Panc1 (cell line): Measurements from ENCODE around the gene UBA52. TPM values are rescaled to one million over a fixed set of nuclear protein-coding genes. Genes with fewer than 3 reads are reported as not detected.
"Not testable (repeated sequence)": the region's sequence is repeated elsewhere in the genome, so short reads cannot be mapped to it uniquely, and the experiment has no call there.

Experiments
- ATAC-seq: fragments of 200-7000 bp; cut with Tn5 transposase; 2 replicates; pipeline ENCODE4 v1.9.1; 2020; ENCODE audit warnings: mild to moderate bottlenecking, moderate library complexity
- BruUV-seq: library from RNA; stranded (reverse); fragments of 400-500 nt; replicated peaks from 2 replicates; lab custom pipeline; 2021; lab: Mats Ljungman, UMichigan
- CTCF ChIA-PET: fragments of 300-600 bp; sonication (Branson Sonifier 250); formaldehyde crosslinking; loops from one replicate; lab custom pipeline; 2022; ENCODE audit warnings: antibody characterized with exemption; lab: Charles Lee
- POLR2A ChIA-PET: fragments of 300-600 bp; sonication (Branson Sonifier 250); formaldehyde crosslinking; loops from one replicate; lab custom pipeline; 2022; ENCODE audit warnings: antibody characterized with exemption; lab: Charles Lee
- DNase-seq: peaks from one replicate; pipeline ENCODE4 v3.0.0-alpha.2; 2010; ENCODE audit warnings: low read depth, low spot score
- H3K27ac ChIP-seq: 2 replicates; pipeline ENCODE4 v1.5.1; 2011; ENCODE audit warnings: mild to moderate bottlenecking, low read length, inconsistent platforms
- H3K27me3 ChIP-seq: fragments of 200-500 bp; sonication (Bioruptor generic); 2 replicates; pipeline ENCODE4 v1.6.0; 2014; ENCODE audit warnings: low read length, inconsistent platforms; ENCODE audit not compliant: control insufficient read depth, insufficient read depth
- H3K36me3 ChIP-seq: fragments of 200-500 bp; sonication (Bioruptor generic); 2 replicates; pipeline ENCODE4 v1.5.1; 2014; ENCODE audit warnings: inconsistent platforms, mild to moderate bottlenecking, low read length, moderate library complexity; ENCODE audit not compliant: control insufficient read depth, insufficient read depth
- H3K4me1 ChIP-seq: 2 replicates; pipeline ENCODE4 v1.5.1; 2011; ENCODE audit warnings: inconsistent platforms, mild to moderate bottlenecking, low read length, moderate library complexity; ENCODE audit not compliant: control insufficient read depth, insufficient read depth
- H3K4me3 ChIP-seq, 2 experiments: 2 replicates each; pipeline ENCODE4 v1.5.1; 2011 to 2012; ENCODE audit warnings: low read depth in 2 of 2, low read length in 2 of 2, mild to moderate bottlenecking in 2 of 2, inconsistent platforms in 1 of 2, moderate library complexity in 1 of 2
- H3K9me3 ChIP-seq: fragments of 200-500 bp; sonication (Bioruptor generic); 2 replicates; pipeline ENCODE4 v1.5.1; 2014; ENCODE audit warnings: low read depth, mild to moderate bottlenecking, inconsistent platforms, low read length, moderate library complexity; ENCODE audit not compliant: control insufficient read depth, insufficient read depth
- POLR2AphosphoS5 ChIP-seq: IDR thresholded peaks from 2 replicates; pipeline ENCODE4 v1.6.1; 2012; ENCODE audit warnings: mild to moderate bottlenecking, low read depth, low read length, moderate library complexity
- SIN3A ChIP-seq: IDR thresholded peaks from 2 replicates; pipeline ENCODE4 v1.6.1; 2012; ENCODE audit warnings: low read depth, mild to moderate bottlenecking, low read length, moderate library complexity, borderline replicate concordance; ENCODE audit not compliant: insufficient read depth
- TCF7L2 ChIP-seq: IDR thresholded peaks from 2 replicates; pipeline ENCODE4 v1.6.1; 2011; ENCODE audit warnings: mild to moderate bottlenecking, low read depth, low read length, inconsistent platforms
- in situ Hi-C: cut with HindIII; loops from 2 replicates; pipeline ENCODE4 v1.10.0; 2016; ENCODE audit warnings: low sequenced_read_pairs, low pct_unique_long_range_greater_than_20kb
- intact Hi-C: fragments of 100-400 bp; cut with micrococcal nuclease; formaldehyde crosslinking; loops from one replicate; pipeline ENCODE4 v1.10.0; 2022; ENCODE audit not compliant: unreplicated experiment
- total RNA-seq: library from RNA; stranded (reverse); gene quantifications from one replicate; pipeline ENCODE4 v1.2.1, GENCODE V29; 2021; ENCODE audit not compliant: unreplicated experiment
- TF ChIP-seq, protein P1 (sequence below): fragments of 450-650 bp; IDR thresholded peaks from 2 replicates; pipeline ENCODE4 v1.5.1; 2017; ENCODE audit warnings: mild to moderate bottlenecking
- TF ChIP-seq, protein P2 (sequence below), 2 experiments: IDR thresholded peaks; 2 replicates each; pipeline ENCODE4 v1.6.1; 2011 to 2012; ENCODE audit warnings: low read depth in 2 of 2, control low read depth in 1 of 2, low read length in 1 of 2, mild to moderate bottlenecking in 1 of 2, moderate library complexity in 1 of 2; ENCODE audit not compliant: insufficient read depth in 1 of 2

The UBA52 gene
- total RNA-seq, 1 experiment from 2014 or later = 907 TPM

DNA sequence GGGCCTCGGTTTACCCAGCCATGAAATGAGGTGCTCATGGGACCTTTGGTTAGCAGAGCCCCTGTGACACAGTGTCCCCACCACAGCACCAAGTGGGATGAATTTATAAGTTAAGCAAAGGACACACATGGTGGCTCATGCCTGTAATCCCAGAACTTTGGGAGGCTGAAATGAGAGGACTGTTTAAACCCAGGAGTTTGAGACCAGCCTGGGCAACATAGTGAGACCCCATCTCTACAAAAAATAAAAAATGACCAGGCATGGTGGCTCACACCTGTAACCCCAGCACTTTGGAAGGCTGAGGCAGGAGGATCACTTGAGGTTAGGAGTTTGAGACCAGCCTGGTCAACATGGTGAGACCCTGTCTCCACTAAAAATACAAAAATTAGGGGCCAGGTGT, 31.5 kb upstream of the UBA52 start:
- H3K27me3 ChIP-seq, ATAC-seq, H3K9me3 ChIP-seq, intact Hi-C loops, H3K27ac ChIP-seq, POLR2A ChIA-PET, CTCF ChIA-PET, BruUV-seq, H3K4me3 ChIP-seq, in situ Hi-C loops, H3K36me3 ChIP-seq, DNase-seq: not testable (repeated sequence)
- peaks cover 11% of the 10 kb centered on the region; the same call in 1 of the 2 replicates for H3K4me1 ChIP-seq

DNA sequence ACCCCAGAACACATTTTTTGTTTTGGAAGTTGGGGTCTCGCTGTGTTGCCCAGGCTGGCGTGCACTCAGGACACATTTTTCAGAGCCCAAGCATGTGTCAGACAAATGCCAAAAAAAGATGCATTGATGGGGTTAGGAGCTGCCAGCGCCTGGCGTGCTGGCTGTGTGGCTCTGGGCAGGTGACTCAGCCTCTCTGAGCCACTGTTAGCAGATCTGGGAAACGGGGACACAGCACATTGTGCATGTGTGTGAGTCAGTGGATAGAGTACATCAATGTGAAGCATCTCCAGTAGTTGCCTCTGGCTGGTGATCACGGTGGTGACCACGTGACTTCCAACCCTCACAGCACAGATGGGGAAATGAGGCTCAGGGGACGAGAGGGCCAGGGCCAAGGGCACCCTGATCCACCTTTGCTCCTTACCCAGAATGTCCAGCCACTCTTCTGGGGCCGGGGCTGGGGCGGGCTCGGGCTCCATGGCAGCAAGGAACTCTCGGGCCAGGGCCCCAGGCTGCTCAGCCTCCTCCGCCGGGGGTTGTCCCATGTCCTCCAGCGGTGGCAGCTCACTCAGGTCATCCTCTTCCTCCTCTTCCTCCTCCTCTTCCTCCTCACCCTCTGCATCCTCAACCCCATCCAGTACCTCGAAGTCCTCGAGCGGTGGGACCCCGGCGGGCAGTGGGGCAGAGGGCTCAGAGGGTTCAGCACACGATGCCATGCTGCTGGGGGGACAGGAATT, 30.2 kb upstream of the UBA52 start:
- CTCF ChIA-PET = no interaction called here
- Histone ChIP-seq H3K9me3 (no peaks in the 10 kb centered on the region), H3K27me3 (no peaks in the 10 kb centered on the region), H3K4me3 (no peak overlapping the region), H3K27ac (no peak overlapping the region; the same call in 1 of the 2 replicates), H3K4me1 (peaks cover 11% of the 10 kb centered on the region; the same call in 1 of the 2 replicates), H3K36me3 (peaks cover 2% of the 10 kb centered on the region)
- ATAC-seq = no peak
- POLR2A ChIA-PET = no interaction called here
- TF ChIP-seq, protein P1, sequence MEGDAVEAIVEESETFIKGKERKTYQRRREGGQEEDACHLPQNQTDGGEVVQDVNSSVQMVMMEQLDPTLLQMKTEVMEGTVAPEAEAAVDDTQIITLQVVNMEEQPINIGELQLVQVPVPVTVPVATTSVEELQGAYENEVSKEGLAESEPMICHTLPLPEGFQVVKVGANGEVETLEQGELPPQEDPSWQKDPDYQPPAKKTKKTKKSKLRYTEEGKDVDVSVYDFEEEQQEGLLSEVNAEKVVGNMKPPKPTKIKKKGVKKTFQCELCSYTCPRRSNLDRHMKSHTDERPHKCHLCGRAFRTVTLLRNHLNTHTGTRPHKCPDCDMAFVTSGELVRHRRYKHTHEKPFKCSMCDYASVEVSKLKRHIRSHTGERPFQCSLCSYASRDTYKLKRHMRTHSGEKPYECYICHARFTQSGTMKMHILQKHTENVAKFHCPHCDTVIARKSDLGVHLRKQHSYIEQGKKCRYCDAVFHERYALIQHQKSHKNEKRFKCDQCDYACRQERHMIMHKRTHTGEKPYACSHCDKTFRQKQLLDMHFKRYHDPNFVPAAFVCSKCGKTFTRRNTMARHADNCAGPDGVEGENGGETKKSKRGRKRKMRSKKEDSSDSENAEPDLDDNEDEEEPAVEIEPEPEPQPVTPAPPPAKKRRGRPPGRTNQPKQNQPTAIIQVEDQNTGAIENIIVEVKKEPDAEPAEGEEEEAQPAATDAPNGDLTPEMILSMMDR = no peak
- TF ChIP-seq TCF7L2 = no peak
- no peak for TF ChIP-seq SIN3A
- TF ChIP-seq POLR2AphosphoS5 = no peak
- TF ChIP-seq, protein P2, sequence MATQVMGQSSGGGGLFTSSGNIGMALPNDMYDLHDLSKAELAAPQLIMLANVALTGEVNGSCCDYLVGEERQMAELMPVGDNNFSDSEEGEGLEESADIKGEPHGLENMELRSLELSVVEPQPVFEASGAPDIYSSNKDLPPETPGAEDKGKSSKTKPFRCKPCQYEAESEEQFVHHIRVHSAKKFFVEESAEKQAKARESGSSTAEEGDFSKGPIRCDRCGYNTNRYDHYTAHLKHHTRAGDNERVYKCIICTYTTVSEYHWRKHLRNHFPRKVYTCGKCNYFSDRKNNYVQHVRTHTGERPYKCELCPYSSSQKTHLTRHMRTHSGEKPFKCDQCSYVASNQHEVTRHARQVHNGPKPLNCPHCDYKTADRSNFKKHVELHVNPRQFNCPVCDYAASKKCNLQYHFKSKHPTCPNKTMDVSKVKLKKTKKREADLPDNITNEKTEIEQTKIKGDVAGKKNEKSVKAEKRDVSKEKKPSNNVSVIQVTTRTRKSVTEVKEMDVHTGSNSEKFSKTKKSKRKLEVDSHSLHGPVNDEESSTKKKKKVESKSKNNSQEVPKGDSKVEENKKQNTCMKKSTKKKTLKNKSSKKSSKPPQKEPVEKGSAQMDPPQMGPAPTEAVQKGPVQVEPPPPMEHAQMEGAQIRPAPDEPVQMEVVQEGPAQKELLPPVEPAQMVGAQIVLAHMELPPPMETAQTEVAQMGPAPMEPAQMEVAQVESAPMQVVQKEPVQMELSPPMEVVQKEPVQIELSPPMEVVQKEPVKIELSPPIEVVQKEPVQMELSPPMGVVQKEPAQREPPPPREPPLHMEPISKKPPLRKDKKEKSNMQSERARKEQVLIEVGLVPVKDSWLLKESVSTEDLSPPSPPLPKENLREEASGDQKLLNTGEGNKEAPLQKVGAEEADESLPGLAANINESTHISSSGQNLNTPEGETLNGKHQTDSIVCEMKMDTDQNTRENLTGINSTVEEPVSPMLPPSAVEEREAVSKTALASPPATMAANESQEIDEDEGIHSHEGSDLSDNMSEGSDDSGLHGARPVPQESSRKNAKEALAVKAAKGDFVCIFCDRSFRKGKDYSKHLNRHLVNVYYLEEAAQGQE (IDR thresholded peaks at IDR 0.05; ENCODE audit: insufficient read depth in 1 of 2, low read depth in 2 of 2, low read length in 1 of 2) = no peak
- in situ Hi-C loops (no loop called here), intact Hi-C loops (no loop called here)
- no peak for DNase-seq
- no TSS peak for BruUV-seq
